H9 (cell line): ENCODE results near the gene PHC3. TPM values are rescaled to one million over a fixed set of nuclear protein-coding genes. Genes with fewer than 3 reads are reported as not detected.

ENCODE experiments used
- DNase-seq: peaks from one replicate; pipeline ENCODE4 v3.0.0-alpha.2; 2017
- H2AFZ ChIP-seq: one replicate; pipeline ENCODE4 v1.6.1; 2013; ENCODE audit warnings: mild to moderate bottlenecking, low read length, control low read depth, moderate library complexity
- H2AK5ac ChIP-seq: 2 replicates; pipeline ENCODE4 v1.6.1; 2013; ENCODE audit warnings: low read length, control low read depth, mixed read lengths; ENCODE audit not compliant: insufficient read length
- H2BK120ac ChIP-seq: one replicate; pipeline ENCODE4 v1.6.1; 2013; ENCODE audit warnings: low read depth, mild to moderate bottlenecking, low read length, control low read depth, inconsistent platforms; ENCODE audit not compliant: poor library complexity, severe bottlenecking
- H2BK12ac ChIP-seq: 2 replicates; pipeline ENCODE4 v1.6.1; 2013; ENCODE audit warnings: low read length, control low read depth, mixed read lengths, low read depth; ENCODE audit not compliant: insufficient read length
- H2BK15ac ChIP-seq: 2 replicates; pipeline ENCODE4 v1.6.1; 2013; ENCODE audit warnings: low read depth, low read length, control low read depth
- H2BK20ac ChIP-seq: one replicate; pipeline ENCODE4 v1.6.1; 2013; ENCODE audit warnings: low read depth, mild to moderate bottlenecking, low read length, control low read depth, inconsistent platforms; ENCODE audit not compliant: poor library complexity, severe bottlenecking
- H2BK5ac ChIP-seq: 2 replicates; pipeline ENCODE4 v1.6.1; 2013; ENCODE audit warnings: low read length, control low read depth, mixed read lengths; ENCODE audit not compliant: insufficient read length
- H3K14ac ChIP-seq: 2 replicates; pipeline ENCODE4 v1.6.1; 2013; ENCODE audit warnings: low read length, control low read depth; ENCODE audit not compliant: insufficient read depth
- H3K18ac ChIP-seq: 2 replicates; pipeline ENCODE4 v1.6.1; 2013; ENCODE audit warnings: low read depth, mild to moderate bottlenecking, mixed read lengths, low read length, control low read depth; ENCODE audit not compliant: insufficient read length
- H3K23ac ChIP-seq: 2 replicates; pipeline ENCODE4 v1.6.1; 2013; ENCODE audit warnings: low read length, control low read depth, mixed read lengths, low read depth; ENCODE audit not compliant: insufficient read length
- H3K23me2 ChIP-seq: 2 replicates; pipeline ENCODE4 v1.6.1; 2013; ENCODE audit warnings: low read depth, mild to moderate bottlenecking, mixed read lengths, low read length, control low read depth; ENCODE audit not compliant: insufficient read length, poor library complexity, severe bottlenecking
- H3K27ac ChIP-seq: 2 replicates; pipeline ENCODE4 v1.5.1; 2013; ENCODE audit warnings: low read length, control low read depth, mixed read lengths, low read depth; ENCODE audit not compliant: insufficient read length
- H3K27me3 ChIP-seq: 2 replicates; pipeline ENCODE4 v1.6.1; 2013; ENCODE audit warnings: low read length, control low read depth, inconsistent platforms; ENCODE audit not compliant: insufficient read depth
- H3K4ac ChIP-seq: 2 replicates; pipeline ENCODE4 v1.6.1; 2013; ENCODE audit warnings: low read depth, mild to moderate bottlenecking, control low read depth, inconsistent platforms, low read length, moderate library complexity
- H3K4me1 ChIP-seq: 2 replicates; pipeline ENCODE4 v1.6.1; 2013; ENCODE audit warnings: low read length, control low read depth, inconsistent platforms; ENCODE audit not compliant: insufficient read depth
- H3K4me2 ChIP-seq: 2 replicates; pipeline ENCODE4 v1.6.1; 2013; ENCODE audit warnings: low read length, control low read depth, mixed read lengths; ENCODE audit not compliant: insufficient read length, insufficient read depth
- H3K56ac ChIP-seq: 2 replicates; pipeline ENCODE4 v1.6.1; 2013; ENCODE audit warnings: low read depth, mild to moderate bottlenecking, mixed read lengths, low read length, control low read depth; ENCODE audit not compliant: insufficient read length
- H3K79me1 ChIP-seq: 2 replicates; pipeline ENCODE4 v1.6.1; 2013; ENCODE audit warnings: low read depth, mild to moderate bottlenecking, moderate library complexity, low read length, control low read depth, inconsistent platforms; ENCODE audit not compliant: insufficient read depth, poor library complexity, severe bottlenecking
- H3K79me2 ChIP-seq: 2 replicates; pipeline ENCODE4 v1.6.1; 2013; ENCODE audit warnings: low read length, control low read depth, inconsistent platforms; ENCODE audit not compliant: insufficient read depth
- H3K9ac ChIP-seq: 2 replicates; pipeline ENCODE4 v1.6.1; 2013; ENCODE audit warnings: low read length, control low read depth, mixed read lengths; ENCODE audit not compliant: insufficient read length; ENCODE audit errors: extremely low read depth
- H3K9me3 ChIP-seq: one replicate; pipeline ENCODE4 v1.6.1; 2013; ENCODE audit warnings: low read depth, low read length, inconsistent platforms; ENCODE audit not compliant: control insufficient read depth
- H3T11ph ChIP-seq: one replicate; pipeline ENCODE4 v1.6.1; 2013; ENCODE audit warnings: mild to moderate bottlenecking, low read length, control low read depth, inconsistent platforms
- H4K20me1 ChIP-seq: one replicate; pipeline ENCODE4 v1.6.1; 2013; ENCODE audit not compliant: control insufficient read depth, insufficient read length, insufficient read depth
- H4K5ac ChIP-seq: 2 replicates; pipeline ENCODE4 v1.6.1; 2013; ENCODE audit warnings: low read depth, mild to moderate bottlenecking, mixed read lengths, low read length, control low read depth; ENCODE audit not compliant: insufficient read length
- H4K8ac ChIP-seq: replicated peaks from 2 replicates; pipeline ENCODE4 v1.6.1; 2013; ENCODE audit warnings: low read length, control low read depth, mixed read lengths, low read depth; ENCODE audit not compliant: insufficient read length
- H4K91ac ChIP-seq: 2 replicates; pipeline ENCODE4 v1.6.1; 2013; ENCODE audit warnings: low read depth, mild to moderate bottlenecking, moderate library complexity, mixed read lengths, low read length, control low read depth; ENCODE audit not compliant: insufficient read length
- H3K27ac Mint-ChIP-seq, 3 experiments: 2 replicates in 2 of 3; 3 replicates in 1 of 3; pipeline ENCODE4 v1.8.0; 2020 to 2021; ENCODE audit warnings: mixed read lengths in 3 of 3, mild to moderate bottlenecking in 1 of 3, moderate library complexity in 1 of 3
- H3K27me3 Mint-ChIP-seq: 2 replicates; pipeline ENCODE4 v1.8.0; 2021; ENCODE audit warnings: low read depth, mild to moderate bottlenecking, moderate library complexity, mixed read lengths
- H3K36me3 Mint-ChIP-seq, 3 experiments: 2 replicates in 2 of 3; 3 replicates in 1 of 3; pipeline ENCODE4 v1.8.0; 2020 to 2021; ENCODE audit warnings: low read depth in 3 of 3, mixed read lengths in 3 of 3; ENCODE audit not compliant: insufficient read depth in 1 of 3
- H3K4me1 Mint-ChIP-seq, 2 experiments: 2 replicates each; pipeline ENCODE4 v1.8.0; 2020; ENCODE audit warnings: mixed read lengths in 2 of 2
- H3K4me3 Mint-ChIP-seq, 2 experiments: 2 replicates in 1 of 2; 3 replicates in 1 of 2; pipeline ENCODE4 v1.8.0; 2020 to 2021; ENCODE audit warnings: mild to moderate bottlenecking in 2 of 2, mixed read lengths in 2 of 2, moderate library complexity in 1 of 2
- H3K9me3 Mint-ChIP-seq, 2 experiments: 2 replicates in 1 of 2; 3 replicates in 1 of 2; pipeline ENCODE4 v1.8.0; 2020; ENCODE audit warnings: mild to moderate bottlenecking in 2 of 2, mixed read lengths in 2 of 2, moderate library complexity in 1 of 2
- WGBS: extraction: QIAGEN DNeasy Blood & Tissue Kit; methylation state at CpG from one replicate; pipeline ENCODE4 v1.1.7; 2013; ENCODE audit warnings: missing lambda C conversion rate, low lambda C conversion rate, mixed read lengths; ENCODE audit not compliant: insufficient read length; ENCODE audit errors: extremely low coverage; 5-methylcytosine and 5-hydroxymethylcytosine counted together
- total RNA-seq: library from RNA; stranded (reverse); gene quantifications from 2 replicates; pipeline ENCODE4 v1.2.1, GENCODE V29; 2021
- TF ChIP-seq, protein P1 (sequence below): fragments of 200-600 bp; sonication (generic); conservative IDR thresholded peaks from 3 replicates; pipeline ENCODE4 v1.8.0; 2021; ENCODE audit warnings: antibody characterized with exemption, mild to moderate bottlenecking

The PHC3 gene
- total RNA-seq, 1 experiment from 2014 or later: 26.4 TPM

DNA sequence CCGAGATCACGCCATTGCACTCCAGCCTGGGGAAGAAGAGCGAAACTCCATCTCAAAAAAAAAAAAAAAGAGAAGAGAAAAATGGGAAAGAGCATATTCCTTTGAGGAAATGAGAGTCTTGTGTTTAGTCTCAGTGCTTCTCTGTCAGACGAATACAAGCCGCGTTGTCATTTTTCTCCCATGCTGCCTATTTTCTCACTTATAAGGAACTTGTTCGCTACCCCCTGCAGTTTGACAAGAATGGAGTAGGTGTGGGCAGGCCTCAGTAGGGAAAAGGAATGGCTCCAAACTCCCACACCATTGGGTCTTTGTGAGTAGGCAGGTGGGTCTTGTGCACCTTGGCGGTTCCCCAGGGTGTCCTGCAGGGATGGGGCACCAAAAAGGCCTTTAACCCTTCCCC is 137.3 kb downstream of the PHC3 start:
- WGBS: no CpG with 5 or more reads among the region's 8 CpGs
- Histone ChIP-seq H3K9ac (no peak overlapping the region), H3K4me2 (no peak overlapping the region), H2AFZ (no peak overlapping the region), H2BK15ac (no peak overlapping the region), H2BK5ac (no peak overlapping the region), H4K91ac (no peak overlapping the region), H3K56ac (no peak overlapping the region), H3K23ac (no peak overlapping the region), H2AK5ac (no peak overlapping the region), H3K4ac (no peak overlapping the region), H3K79me2 (no peaks in the 10 kb centered on the region; the same call in 1 of the 2 replicates), H3K14ac (no peak overlapping the region), H3K4me1 (0 out of 2 replicates have a peak, but pooled peaks cover 3% of the 10 kb centered on the region), H4K5ac (no peak overlapping the region), H4K20me1 (no peaks in the 10 kb centered on the region), H4K8ac (no peak overlapping the region), H2BK120ac (no peak overlapping the region), H3K27ac (no peak overlapping the region), H3K23me2 (no peaks in the 10 kb centered on the region), H3K18ac (no peak overlapping the region), H3K27me3 (no peaks in the 10 kb centered on the region), H3K9me3 (no peaks in the 10 kb centered on the region), H2BK20ac (no peak overlapping the region), H3K79me1 (no peaks in the 10 kb centered on the region), H3T11ph (no peak overlapping the region), H2BK12ac (no peak overlapping the region)
- TF ChIP-seq, protein P1, sequence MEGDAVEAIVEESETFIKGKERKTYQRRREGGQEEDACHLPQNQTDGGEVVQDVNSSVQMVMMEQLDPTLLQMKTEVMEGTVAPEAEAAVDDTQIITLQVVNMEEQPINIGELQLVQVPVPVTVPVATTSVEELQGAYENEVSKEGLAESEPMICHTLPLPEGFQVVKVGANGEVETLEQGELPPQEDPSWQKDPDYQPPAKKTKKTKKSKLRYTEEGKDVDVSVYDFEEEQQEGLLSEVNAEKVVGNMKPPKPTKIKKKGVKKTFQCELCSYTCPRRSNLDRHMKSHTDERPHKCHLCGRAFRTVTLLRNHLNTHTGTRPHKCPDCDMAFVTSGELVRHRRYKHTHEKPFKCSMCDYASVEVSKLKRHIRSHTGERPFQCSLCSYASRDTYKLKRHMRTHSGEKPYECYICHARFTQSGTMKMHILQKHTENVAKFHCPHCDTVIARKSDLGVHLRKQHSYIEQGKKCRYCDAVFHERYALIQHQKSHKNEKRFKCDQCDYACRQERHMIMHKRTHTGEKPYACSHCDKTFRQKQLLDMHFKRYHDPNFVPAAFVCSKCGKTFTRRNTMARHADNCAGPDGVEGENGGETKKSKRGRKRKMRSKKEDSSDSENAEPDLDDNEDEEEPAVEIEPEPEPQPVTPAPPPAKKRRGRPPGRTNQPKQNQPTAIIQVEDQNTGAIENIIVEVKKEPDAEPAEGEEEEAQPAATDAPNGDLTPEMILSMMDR: no peak
- Mint-ChIP-seq H3K4me3 (no peak overlapping the region), H3K36me3 (peaks cover 2 to 5% (median 2%) of the 10 kb centered on the region in 3 experiments; a peak in 5 of 7 replicates), H3K27ac (no peak overlapping the region), H3K4me1 (peaks cover 28 to 32% of the 10 kb centered on the region in 2 experiments), H3K27me3 (peaks cover 2% of the 10 kb centered on the region; the same call in 1 of the 2 replicates), H3K9me3 (no peaks in the 10 kb centered on the region)
- DNase-seq: no peak
